SK-N-SH treated with all-trans-retinoic acid at 6 μM for 48 hours (cell line): ENCODE results near the gene OSBPL3.

Experiments
- ATAC-seq: fragments of 200-7000 bp; cut with Tn5 transposase; 3 replicates; pipeline ENCODE4 v1.9.1; 2020; ENCODE audit warnings: mild to moderate bottlenecking, moderate library complexity
- ARNTL ChIP-seq: fragments of 450-650 bp; formaldehyde crosslinking; IDR thresholded peaks from 2 replicates; pipeline ENCODE4 v1.5.0; 2020; ENCODE audit warnings: low read depth, mild to moderate bottlenecking, moderate library complexity, borderline replicate concordance
- BACH2 ChIP-seq: fragments of 250-450 bp; sonication (Bioruptor Pico); IDR thresholded peaks from 2 replicates; pipeline ENCODE4 v1.9.0; 2021; ENCODE audit warnings: mild to moderate bottlenecking, borderline replicate concordance
- CREB5 ChIP-seq: fragments of 250-450 bp; sonication (Bioruptor Pico); IDR thresholded peaks from 2 replicates; pipeline ENCODE4 v1.5.1; 2020; ENCODE audit warnings: low read depth, mild to moderate bottlenecking, moderate library complexity
- CSDC2 ChIP-seq: fragments of 250-450 bp; sonication (Bioruptor Pico); IDR thresholded peaks from 2 replicates; pipeline ENCODE4 v1.5.0; 2020; ENCODE audit warnings: mild to moderate bottlenecking, moderate library complexity
- CSRNP3 ChIP-seq: fragments of 250-450 bp; sonication (Bioruptor Pico); IDR thresholded peaks from 2 replicates; pipeline ENCODE4 v1.5.1; 2021; ENCODE audit warnings: mild to moderate bottlenecking, moderate library complexity
- ESRRG ChIP-seq: fragments of 250-450 bp; sonication (Bioruptor Pico); IDR thresholded peaks from 2 replicates; pipeline ENCODE4 v1.6.1; 2021; ENCODE audit warnings: mild to moderate bottlenecking
- GLIS3 ChIP-seq: fragments of 250-450 bp; sonication (Bioruptor Pico); IDR thresholded peaks from 2 replicates; pipeline ENCODE4 v1.5.0; 2020; ENCODE audit warnings: mild to moderate bottlenecking, moderate library complexity
- ISL1 ChIP-seq: fragments of 250-450 bp; sonication (Bioruptor Pico); IDR thresholded peaks from 2 replicates; pipeline ENCODE4 v2.1.2; 2022; ENCODE audit warnings: mild to moderate bottlenecking, moderate library complexity
- OSR1 ChIP-seq: fragments of 250-450 bp; sonication (Bioruptor Pico); IDR thresholded peaks from 2 replicates; pipeline ENCODE4 v1.8.0; 2022; ENCODE audit warnings: moderate library complexity, mild to moderate bottlenecking, inconsistent platforms
- PATZ1 ChIP-seq: fragments of 250-450 bp; sonication (Bioruptor Pico); IDR thresholded peaks from 2 replicates; pipeline ENCODE4 v1.8.0; 2020; ENCODE audit warnings: mild to moderate bottlenecking, moderate library complexity, borderline replicate concordance
- POU6F1 ChIP-seq: fragments of 250-450 bp; sonication (Bioruptor Pico); IDR thresholded peaks from 2 replicates; pipeline ENCODE4 v1.8.0; 2021; ENCODE audit warnings: low read depth, mild to moderate bottlenecking, moderate library complexity, borderline replicate concordance
- RARB ChIP-seq: fragments of 250-450 bp; sonication (Bioruptor Pico); IDR thresholded peaks from 2 replicates; pipeline ENCODE4 v1.8.0; 2021; ENCODE audit warnings: mild to moderate bottlenecking, moderate library complexity
- SNAI2 ChIP-seq: fragments of 250-450 bp; sonication (Bioruptor Pico); IDR thresholded peaks from 2 replicates; pipeline ENCODE4 v1.5.0; 2020; ENCODE audit warnings: mild to moderate bottlenecking, moderate library complexity
- TCF4 ChIP-seq: fragments of 250-450 bp; sonication (Bioruptor Pico); IDR thresholded peaks from 2 replicates; pipeline ENCODE4 v1.8.0; 2021; ENCODE audit warnings: mild to moderate bottlenecking, moderate library complexity, borderline replicate concordance
- TOX ChIP-seq: fragments of 250-450 bp; sonication (Bioruptor Pico); IDR thresholded peaks from 2 replicates; pipeline ENCODE4 v1.8.0; 2021; ENCODE audit warnings: mild to moderate bottlenecking, moderate library complexity, borderline replicate concordance
- TSHZ2 ChIP-seq: fragments of 250-450 bp; sonication (Bioruptor Pico); IDR thresholded peaks from 2 replicates; pipeline ENCODE4 v1.5.0; 2020; ENCODE audit warnings: mild to moderate bottlenecking, moderate library complexity
- ZC3H10 ChIP-seq: fragments of 250-450 bp; sonication (Bioruptor Pico); IDR thresholded peaks from 2 replicates; pipeline ENCODE4 v1.5.1; 2021; ENCODE audit warnings: mild to moderate bottlenecking, moderate library complexity
- ZFP3 ChIP-seq: fragments of 250-450 bp; sonication (Bioruptor Pico); IDR thresholded peaks from 2 replicates; pipeline ENCODE4 v1.5.0; 2020; ENCODE audit warnings: mild to moderate bottlenecking, moderate library complexity
- ZFP30 ChIP-seq: fragments of 450-650 bp; formaldehyde crosslinking; IDR thresholded peaks from 2 replicates; pipeline ENCODE4 v1.5.0; 2022; ENCODE audit warnings: mild to moderate bottlenecking, moderate library complexity
- ZNF565 ChIP-seq: fragments of 450-650 bp; formaldehyde crosslinking; conservative IDR thresholded peaks from 2 replicates; pipeline ENCODE4 v1.5.0; 2020; ENCODE audit warnings: low read depth, mild to moderate bottlenecking, moderate library complexity
- ZNF70 ChIP-seq: fragments of 450-650 bp; formaldehyde crosslinking; IDR thresholded peaks from 2 replicates; pipeline ENCODE4 v1.5.0; 2020; ENCODE audit warnings: mild to moderate bottlenecking, moderate library complexity
- ZNF8 ChIP-seq: fragments of 450-650 bp; formaldehyde crosslinking; IDR thresholded peaks from 2 replicates; pipeline ENCODE4 v1.5.0; 2020; ENCODE audit warnings: mild to moderate bottlenecking, moderate library complexity

OSBPL3 gene

GRCh38 chr7:24825381-24825794 is 154.6 kb downstream of the OSBPL3 start:
- TF ChIP-seq ZNF70 (CRISPR knock-in tag) (no peak), CSRNP3 (CRISPR knock-in tag) (no peak), ZFP30 (CRISPR knock-in tag) (no peak), ISL1 (CRISPR knock-in tag) (no peak), CSDC2 (CRISPR knock-in tag) (no peak), TOX (CRISPR knock-in tag) (no peak), TSHZ2 (CRISPR knock-in tag) (no peak), ZNF565 (CRISPR knock-in tag) (no peak), ESRRG (CRISPR knock-in tag) (no peak), ZC3H10 (CRISPR knock-in tag) (no peak), CREB5 (CRISPR knock-in tag) (no peak), RARB (no peak), POU6F1 (no peak), GLIS3 (CRISPR knock-in tag) (no peak), BACH2 (CRISPR knock-in tag) (no peak)
- no peak for ATAC-seq

GRCh38 chr7:24824896-24825295 is 155.1 kb downstream of the OSBPL3 start:
- no peak for ATAC-seq
- TF ChIP-seq ZFP30 (CRISPR knock-in tag) (no peak), ZNF70 (CRISPR knock-in tag) (no peak), RARB (no peak), ISL1 (CRISPR knock-in tag) (no peak), OSR1 (CRISPR knock-in tag) (no peak), SNAI2 (CRISPR knock-in tag) (no peak)

- TF ChIP-seq ZFP3 (CRISPR knock-in tag) (no peak), GLIS3 (CRISPR knock-in tag) (no peak), POU6F1 (no peak), RARB (no peak), ZFP30 (CRISPR knock-in tag) (no peak), ISL1 (CRISPR knock-in tag) (no peak), ESRRG (CRISPR knock-in tag) (no peak), CSDC2 (CRISPR knock-in tag) (no peak), CREB5 (CRISPR knock-in tag) (no peak), ZNF8 (no peak), PATZ1 (no peak), ARNTL (CRISPR knock-in tag) (no peak), BACH2 (CRISPR knock-in tag) (no peak), TSHZ2 (CRISPR knock-in tag) (no peak), ZNF70 (CRISPR knock-in tag) (no peak), TCF4 (CRISPR knock-in tag) (no peak)
- no peak for ATAC-seq
Measured at GRCh38 chr7:24824400-24824799, 155.6 kb downstream of the OSBPL3 start.
